Hepatocyte (in vitro differentiated cells): ENCODE data around the gene ATF4.

Experiments used
- EZH2 ChIP-seq: fragments of 200-600 bp; sonication (generic); IDR thresholded peaks from 2 replicates; pipeline ENCODE4 v1.6.1; 2016; ENCODE audit warnings: antibody characterized with exemption, mild to moderate bottlenecking, borderline replicate concordance
- EZH2phosphoT487 ChIP-seq: fragments of 200-600 bp; sonication (generic); IDR thresholded peaks from one replicate; pipeline ENCODE4 v1.6.1; 2018; ENCODE audit warnings: antibody characterized with exemption, mild to moderate bottlenecking, low read depth, moderate library complexity; ENCODE audit not compliant: unreplicated experiment, severe bottlenecking
- TF ChIP-seq, protein P1 (sequence below): fragments of 200-600 bp; sonication (generic); IDR thresholded peaks from 2 replicates; pipeline ENCODE4 v1.5.1; 2016; ENCODE audit warnings: antibody characterized with exemption, mild to moderate bottlenecking; ENCODE audit not compliant: poor library complexity

DNA sequence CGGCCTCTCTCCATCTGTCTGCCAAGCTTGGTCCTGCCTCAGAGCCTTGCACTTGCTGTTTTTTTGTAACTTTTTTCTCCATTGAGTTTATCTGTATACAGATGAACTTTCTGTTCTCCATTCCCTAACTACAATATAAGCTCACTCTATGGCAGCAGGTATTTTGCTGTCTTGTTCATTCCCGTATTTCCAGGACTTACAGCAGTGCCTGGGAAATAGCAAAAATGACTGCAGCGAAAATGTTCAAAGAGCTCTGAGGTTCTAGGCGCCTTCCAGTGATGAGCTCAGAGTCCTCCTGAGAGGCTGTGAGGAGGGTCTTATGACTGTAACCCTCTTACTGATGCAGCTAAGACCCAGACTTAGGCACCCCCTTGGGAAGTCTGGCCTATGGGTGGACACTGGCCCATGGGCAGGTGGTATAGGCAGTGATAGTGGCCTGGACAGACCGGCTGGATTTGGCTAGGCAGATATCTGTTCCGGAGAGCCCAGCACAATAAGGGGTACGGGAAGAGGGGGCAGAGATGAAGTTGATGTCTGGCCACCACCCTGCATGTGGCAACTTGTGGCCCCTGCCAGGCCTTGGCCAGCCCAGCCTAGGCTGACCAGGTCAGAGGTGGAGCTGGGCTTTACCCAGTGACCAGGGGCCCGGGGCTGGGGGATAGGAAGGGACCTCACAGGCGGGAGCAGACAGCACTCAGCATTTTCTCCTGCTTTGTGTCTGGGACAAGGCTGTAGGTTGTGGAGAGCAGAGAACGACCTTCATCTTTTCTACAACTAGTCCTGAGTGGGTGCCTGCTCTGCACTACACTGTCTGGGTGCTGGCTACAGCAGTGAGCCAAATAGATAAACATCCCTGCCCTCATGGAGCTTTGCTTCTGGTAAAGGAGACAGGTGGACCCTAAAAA lies 4.6 kb downstream of the ATF4 start:
- TF ChIP-seq EZH2 (no peak), EZH2phosphoT487 (no peak)
- TF ChIP-seq, protein P1, sequence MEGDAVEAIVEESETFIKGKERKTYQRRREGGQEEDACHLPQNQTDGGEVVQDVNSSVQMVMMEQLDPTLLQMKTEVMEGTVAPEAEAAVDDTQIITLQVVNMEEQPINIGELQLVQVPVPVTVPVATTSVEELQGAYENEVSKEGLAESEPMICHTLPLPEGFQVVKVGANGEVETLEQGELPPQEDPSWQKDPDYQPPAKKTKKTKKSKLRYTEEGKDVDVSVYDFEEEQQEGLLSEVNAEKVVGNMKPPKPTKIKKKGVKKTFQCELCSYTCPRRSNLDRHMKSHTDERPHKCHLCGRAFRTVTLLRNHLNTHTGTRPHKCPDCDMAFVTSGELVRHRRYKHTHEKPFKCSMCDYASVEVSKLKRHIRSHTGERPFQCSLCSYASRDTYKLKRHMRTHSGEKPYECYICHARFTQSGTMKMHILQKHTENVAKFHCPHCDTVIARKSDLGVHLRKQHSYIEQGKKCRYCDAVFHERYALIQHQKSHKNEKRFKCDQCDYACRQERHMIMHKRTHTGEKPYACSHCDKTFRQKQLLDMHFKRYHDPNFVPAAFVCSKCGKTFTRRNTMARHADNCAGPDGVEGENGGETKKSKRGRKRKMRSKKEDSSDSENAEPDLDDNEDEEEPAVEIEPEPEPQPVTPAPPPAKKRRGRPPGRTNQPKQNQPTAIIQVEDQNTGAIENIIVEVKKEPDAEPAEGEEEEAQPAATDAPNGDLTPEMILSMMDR = no peak
